Daoy (cell line): ENCODE measurements around the gene MPC2. TPM values are rescaled to one million over a fixed set of nuclear protein-coding genes. Genes with fewer than 3 reads are reported as not detected.
"Not testable (repeated sequence)": the region's sequence is repeated elsewhere in the genome, so short reads cannot be mapped to it uniquely, and the experiment has no call there.

Experiments
- DNase-seq: peaks from one replicate; pipeline ENCODE4 v3.0.0-alpha.2; 2015; ENCODE audit warnings: low read depth
- total RNA-seq: library from RNA; depleted of rRNA; stranded (reverse); fragments of >200 nt; shearing (Covaris generic); gene quantifications from 2 replicates; pipeline ENCODE4 v1.2.3, GENCODE V29; 2014

MPC2 gene
- total RNA-seq, 1 experiment from 2014 or later: 58.5 TPM

- no peak for DNase-seq
Observed at GRCh38 chr1:167905182-167905581, 31.7 kb downstream of the MPC2 start.

GRCh38 chr1:167904652-167905130, 32.2 kb downstream of the MPC2 start:
- DNase-seq: peak; percentile 80

GRCh38 chr1:167900907-167901306, 36.0 kb downstream of the MPC2 start:
- DNase-seq: no peak

- no peak for DNase-seq
Observed at GRCh38 chr1:167899253-167899681, 37.6 kb downstream of the MPC2 start.

GRCh38 chr1:167898578-167899222, 38.2 kb downstream of the MPC2 start:
- DNase-seq: no peak

- DNase-seq: no peak
Observed at GRCh38 chr1:167893798-167894197, 43.1 kb downstream of the MPC2 start.

GRCh38 chr1:167890400-167890799, 46.5 kb downstream of the MPC2 start:
- DNase-seq: no peak

GRCh38 chr1:167887187-167887586, 49.7 kb downstream of the MPC2 start:
- DNase-seq: not testable (repeated sequence)

- no peak for DNase-seq
Observed at GRCh38 chr1:167882376-167882775, 54.5 kb downstream of the MPC2 start.

- peak; percentile 35 for DNase-seq
Observed at GRCh38 chr1:167881786-167882185, 55.1 kb downstream of the MPC2 start.

GRCh38 chr1:167881069-167881468, 55.8 kb downstream of the MPC2 start:
- DNase-seq: peak; percentile 23

GRCh38 chr1:167880580-167881021, 56.3 kb downstream of the MPC2 start:
- peak; percentile 7 for DNase-seq

GRCh38 chr1:167879508-167879907, 57.4 kb downstream of the MPC2 start:
- no peak for DNase-seq

- DNase-seq: no peak
Observed at GRCh38 chr1:167878372-167879160, 58.3 kb downstream of the MPC2 start.

GRCh38 chr1:167876597-167877175, 60.2 kb downstream of the MPC2 start:
- DNase-seq: no peak

- DNase-seq: no peak
Observed at GRCh38 chr1:167871331-167871730, 65.5 kb downstream of the MPC2 start.

- DNase-seq: not testable (repeated sequence)
Observed at GRCh38 chr1:167869157-167870001, 67.5 kb downstream of the MPC2 start.

GRCh38 chr1:167866739-167867414, 70.0 kb downstream of the MPC2 start:
- DNase-seq: not testable (repeated sequence)
